B cell (primary cell): ENCODE data around the gene GRIK2.

Experiments
- EZH2 ChIP-seq: IDR thresholded peaks from 2 replicates; pipeline ENCODE4 v1.6.1; 2012; ENCODE audit warnings: borderline replicate concordance, low read depth, mild to moderate bottlenecking, moderate library complexity, low read length; ENCODE audit not compliant: insufficient read depth, poor library complexity, severe bottlenecking
- TF ChIP-seq, protein P1 (sequence below): fragments of 200-600 bp; IDR thresholded peaks from one replicate; pipeline ENCODE4 v1.8.0; 2022; ENCODE audit warnings: antibody characterized with exemption, mild to moderate bottlenecking

DNA sequence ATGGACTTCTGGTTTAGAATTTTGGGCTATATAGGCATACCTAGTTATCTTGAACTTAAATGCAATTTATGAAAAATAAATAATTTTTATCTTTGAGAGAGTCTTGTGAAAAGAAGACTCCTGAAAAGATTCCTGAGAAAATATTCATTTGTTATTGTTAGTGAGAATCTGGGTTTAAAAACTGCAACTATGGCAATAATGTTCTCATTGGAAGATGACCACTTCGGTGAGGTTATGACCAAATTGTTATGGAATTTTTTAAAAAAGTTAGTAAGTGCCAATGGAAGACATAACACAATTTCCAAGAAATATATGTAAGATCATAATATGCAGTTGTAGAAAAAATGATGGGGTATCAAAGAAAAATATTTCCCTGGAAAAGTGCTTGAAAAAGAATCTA, 46.3 kb downstream of the GRIK2 start:
- TF ChIP-seq, protein P1, sequence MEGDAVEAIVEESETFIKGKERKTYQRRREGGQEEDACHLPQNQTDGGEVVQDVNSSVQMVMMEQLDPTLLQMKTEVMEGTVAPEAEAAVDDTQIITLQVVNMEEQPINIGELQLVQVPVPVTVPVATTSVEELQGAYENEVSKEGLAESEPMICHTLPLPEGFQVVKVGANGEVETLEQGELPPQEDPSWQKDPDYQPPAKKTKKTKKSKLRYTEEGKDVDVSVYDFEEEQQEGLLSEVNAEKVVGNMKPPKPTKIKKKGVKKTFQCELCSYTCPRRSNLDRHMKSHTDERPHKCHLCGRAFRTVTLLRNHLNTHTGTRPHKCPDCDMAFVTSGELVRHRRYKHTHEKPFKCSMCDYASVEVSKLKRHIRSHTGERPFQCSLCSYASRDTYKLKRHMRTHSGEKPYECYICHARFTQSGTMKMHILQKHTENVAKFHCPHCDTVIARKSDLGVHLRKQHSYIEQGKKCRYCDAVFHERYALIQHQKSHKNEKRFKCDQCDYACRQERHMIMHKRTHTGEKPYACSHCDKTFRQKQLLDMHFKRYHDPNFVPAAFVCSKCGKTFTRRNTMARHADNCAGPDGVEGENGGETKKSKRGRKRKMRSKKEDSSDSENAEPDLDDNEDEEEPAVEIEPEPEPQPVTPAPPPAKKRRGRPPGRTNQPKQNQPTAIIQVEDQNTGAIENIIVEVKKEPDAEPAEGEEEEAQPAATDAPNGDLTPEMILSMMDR, result no peak
- no peak for TF ChIP-seq EZH2
